Glomerular endothelial cell (primary cell): ENCODE results near the gene SKI. TPM values are rescaled to one million over a fixed set of nuclear protein-coding genes. Genes with fewer than 3 reads are reported as not detected.

Source experiments
- DNase-seq: peaks from one replicate; pipeline ENCODE4 v3.0.0-alpha.2; 2011; ENCODE audit warnings: low read depth, low spot score; ENCODE audit errors: extremely low read depth
- total RNA-seq: library from RNA; depleted of rRNA; stranded (reverse); fragments of >200 nt; gene quantifications from 2 replicates; pipeline ENCODE4 v1.2.3, GENCODE V29; 2015

SKI gene
- total RNA-seq, 1 donor from 2014 or later = 84.2 TPM

GRCh38 chr1:2228694-2229036 lies 546 bp downstream of the SKI start:
- no peak for DNase-seq

GRCh38 chr1:2229037-2229864 lies 1.1 kb downstream of the SKI start:
- no peak for DNase-seq

- no peak for DNase-seq
Measured at GRCh38 chr1:2229911-2230731, 2.0 kb downstream of the SKI start.

- DNase-seq = no peak
Measured at GRCh38 chr1:2230781-2231531, 2.8 kb downstream of the SKI start.

- no peak for DNase-seq
Measured at GRCh38 chr1:2231532-2232254, 3.6 kb downstream of the SKI start.

- DNase-seq = no peak
Measured at GRCh38 chr1:2232255-2232915, 4.3 kb downstream of the SKI start.

GRCh38 chr1:2232916-2233438 lies 4.9 kb downstream of the SKI start:
- DNase-seq = no peak

- no peak for DNase-seq
Measured at GRCh38 chr1:2233468-2233867, 5.3 kb downstream of the SKI start.

- no peak for DNase-seq
Measured at GRCh38 chr1:2233997-2234761, 6.1 kb downstream of the SKI start.

- DNase-seq = no peak
Measured at GRCh38 chr1:2234762-2235113, 6.6 kb downstream of the SKI start.

- DNase-seq = no peak
Measured at GRCh38 chr1:2235300-2235998, 7.3 kb downstream of the SKI start.

GRCh38 chr1:2236695-2237677 lies 8.9 kb downstream of the SKI start:
- DNase-seq = no peak

GRCh38 chr1:2237773-2238172 lies 9.7 kb downstream of the SKI start:
- DNase-seq = no peak

- no peak for DNase-seq
Measured at GRCh38 chr1:2238361-2239012, 10.4 kb downstream of the SKI start.

- no peak for DNase-seq
Measured at GRCh38 chr1:2239013-2239370, 10.9 kb downstream of the SKI start.

GRCh38 chr1:2239384-2239985 lies 11.4 kb downstream of the SKI start:
- no peak for DNase-seq
